ENCODE results near the gene UBR2.
A peak's percentile ranks its signal among the peaks of the same experiment; 100 is the strongest.

Gene UBR2

DNA sequence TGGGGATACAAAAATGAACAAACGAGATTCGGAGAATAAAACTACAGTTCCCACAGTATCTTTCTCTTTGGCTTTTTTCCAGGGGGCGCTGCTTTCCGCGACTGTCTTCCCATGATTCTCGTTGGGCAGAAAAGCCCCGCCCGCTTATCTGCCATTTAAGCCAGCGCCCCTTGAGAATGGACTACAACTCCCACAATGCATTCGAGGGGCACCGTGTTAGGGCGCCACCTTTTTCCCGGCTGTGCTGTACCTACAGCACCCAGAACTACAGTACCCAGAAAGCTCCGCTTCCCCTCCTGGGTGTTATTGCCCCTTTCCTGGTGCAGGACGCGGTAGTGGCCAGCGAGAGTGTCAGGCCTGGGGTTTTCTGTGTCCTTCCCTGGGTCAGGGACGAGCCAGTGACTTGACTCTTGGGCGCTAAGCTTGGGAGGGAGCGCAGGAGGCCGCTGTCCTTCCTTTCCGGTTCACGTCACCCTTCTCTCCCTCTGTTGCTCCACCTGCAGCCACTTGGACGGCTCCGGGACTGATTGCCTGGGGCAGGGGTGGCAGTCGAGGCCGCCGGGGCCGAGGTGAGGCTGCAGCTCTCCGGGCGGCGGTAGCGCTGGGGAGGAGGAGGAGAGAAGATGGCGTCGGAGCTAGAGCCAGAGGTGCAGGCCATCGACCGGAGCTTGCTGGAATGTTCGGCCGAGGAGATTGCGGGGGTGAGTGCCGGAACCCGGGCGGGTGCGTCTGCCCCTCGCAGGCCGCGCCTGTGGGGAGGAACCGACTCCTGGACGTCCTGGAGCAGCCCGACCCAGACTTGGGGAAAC is at the start of gene UBR2:
Gene UBR2 (plus strand): TSS at position 333 of the 809 bp plus-strand sequence. CDS start 291 bp downstream, at position 624.
- DNase-seq, result peak; percentile 96

- DNase-seq, result no peak
Measured at GRCh38 chr6:42514745-42515144, 49.1 kb upstream of the UBR2 start.

GRCh38 chr6:42519779-42520178 is 44.0 kb upstream of the UBR2 start:
- no peak for DNase-seq

GRCh38 chr6:42520786-42521607 is 42.8 kb upstream of the UBR2 start:
- no peak for DNase-seq

- no peak for DNase-seq
Measured at GRCh38 chr6:42522036-42522435, 41.8 kb upstream of the UBR2 start.

- DNase-seq, result no peak
Measured at GRCh38 chr6:42522942-42523814, 40.7 kb upstream of the UBR2 start.

GRCh38 chr6:42525206-42525605 is 38.6 kb upstream of the UBR2 start:
- DNase-seq, result no peak

- no peak for DNase-seq
Measured at GRCh38 chr6:42526616-42527015, 37.2 kb upstream of the UBR2 start.

DNA sequence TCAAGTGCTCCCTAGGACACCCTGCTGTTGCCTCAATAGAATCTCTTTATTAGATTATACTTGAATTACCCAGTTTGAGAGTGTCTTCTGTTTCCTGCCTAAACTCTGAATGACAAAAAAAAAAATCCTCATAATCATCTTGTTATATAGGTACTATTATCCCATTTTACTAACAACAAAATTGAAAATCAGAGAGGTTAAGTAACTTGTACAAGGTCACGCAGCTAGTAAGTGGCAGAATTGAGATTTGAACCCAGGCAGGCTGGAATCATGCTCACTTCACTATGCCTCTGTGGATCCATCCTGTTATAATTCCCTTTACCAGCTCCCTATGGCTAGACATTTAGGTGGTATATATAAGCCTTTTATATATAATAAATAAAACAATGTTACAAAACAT is 36.6 kb upstream of the UBR2 start:
- no peak for DNase-seq

- no peak for DNase-seq
Measured at GRCh38 chr6:42530296-42530695, 33.5 kb upstream of the UBR2 start.

GRCh38 chr6:42530751-42531150 is 33.1 kb upstream of the UBR2 start:
- DNase-seq, result no peak

DNA sequence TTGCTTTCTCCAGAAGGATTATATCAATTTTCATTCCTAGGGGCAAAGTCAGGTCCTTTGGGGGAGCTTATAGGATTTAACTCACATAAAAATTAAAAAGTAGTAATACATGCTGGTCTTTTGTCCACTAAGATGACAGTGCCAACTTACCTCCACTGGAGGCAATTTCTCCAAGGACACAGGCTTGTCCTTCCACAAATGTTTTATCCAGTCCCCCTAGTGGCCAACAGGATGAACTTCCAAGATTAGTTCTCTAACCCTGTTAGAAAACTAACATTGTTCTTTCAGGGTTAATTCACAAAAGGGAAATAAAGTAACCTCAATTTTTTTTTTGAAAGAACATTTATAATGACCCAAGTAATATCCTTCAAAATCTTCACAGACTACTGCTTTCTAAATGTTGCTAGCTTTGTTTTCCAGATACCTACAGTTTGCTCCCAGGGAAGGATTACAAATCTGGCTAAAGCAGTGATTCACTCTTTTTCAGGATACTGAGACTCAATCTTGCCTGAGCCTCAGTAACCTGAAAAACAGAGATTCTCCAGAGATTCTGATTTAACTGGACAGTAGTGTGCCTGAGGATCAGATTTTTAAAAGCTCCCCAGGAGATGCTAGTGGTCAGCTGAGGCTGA is 31.7 kb upstream of the UBR2 start:
- peak; percentile 16 for DNase-seq

- DNase-seq, result no peak
Measured at GRCh38 chr6:42533794-42534193, 30.0 kb upstream of the UBR2 start.

GRCh38 chr6:42537536-42537935 is 26.3 kb upstream of the UBR2 start:
- no peak for DNase-seq

DNA sequence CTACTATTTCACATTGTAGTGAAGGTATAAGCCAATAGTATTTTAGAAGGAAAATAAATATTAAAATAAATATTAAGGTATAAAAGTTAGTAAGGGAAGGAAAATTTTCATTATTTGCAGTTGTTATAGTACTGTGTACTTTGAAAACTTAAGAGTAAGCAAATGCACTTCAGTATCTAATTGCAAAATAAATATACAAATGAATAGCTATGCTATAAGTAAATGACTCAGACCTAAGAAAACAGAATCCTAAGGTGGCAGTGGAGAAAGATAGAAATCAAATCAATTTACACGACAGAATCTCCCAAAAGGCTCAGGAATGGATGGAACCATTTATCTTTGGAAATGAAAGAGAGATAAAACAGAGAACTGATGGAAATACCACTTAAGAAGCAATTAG is 24.7 kb upstream of the UBR2 start:
- no peak for DNase-seq

GRCh38 chr6:42545226-42545773 is 18.5 kb upstream of the UBR2 start:
- DNase-seq, result peak; percentile 20

- DNase-seq, result peak; percentile 81
Measured at GRCh38 chr6:42547407-42548329, 16.2 kb upstream of the UBR2 start.

DNA sequence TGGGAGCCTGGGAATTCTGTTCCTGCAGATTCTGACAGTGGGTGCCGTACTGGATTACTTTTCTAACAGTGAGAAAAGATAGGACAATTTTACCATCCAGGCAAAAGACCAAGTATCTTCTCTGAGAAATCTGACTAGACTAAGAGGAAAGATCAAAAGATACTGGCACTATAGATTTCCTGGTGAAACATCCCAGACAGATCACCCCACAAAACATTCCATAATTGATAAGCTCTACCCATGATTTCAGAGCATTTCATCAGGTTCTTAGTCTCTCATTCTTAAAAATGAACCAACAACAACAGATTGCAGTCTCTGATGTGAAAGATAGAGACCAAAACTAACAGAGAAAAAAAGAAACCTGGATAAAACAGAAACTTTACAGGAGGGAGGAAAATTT is 13.6 kb upstream of the UBR2 start:
- DNase-seq, result no peak

DNA sequence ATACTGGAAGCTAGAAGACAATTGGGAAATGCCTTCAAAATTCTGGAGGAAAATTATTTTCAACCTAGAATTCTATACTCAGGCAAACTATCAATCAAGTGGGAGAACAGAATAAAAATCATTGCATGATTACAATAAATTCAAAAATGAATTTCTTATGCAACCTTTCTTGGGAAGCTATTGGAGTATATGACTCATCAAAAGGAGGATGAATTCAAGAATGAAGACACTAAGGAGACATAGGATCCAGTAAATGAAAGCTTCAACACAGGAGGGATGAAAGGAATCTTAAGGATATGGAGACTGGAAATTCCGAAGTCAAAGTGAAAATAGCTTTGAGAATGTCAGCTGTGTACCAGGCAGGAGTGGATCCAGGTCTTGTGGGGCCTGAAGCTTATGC is 12.6 kb upstream of the UBR2 start:
- DNase-seq, result no peak

DNA sequence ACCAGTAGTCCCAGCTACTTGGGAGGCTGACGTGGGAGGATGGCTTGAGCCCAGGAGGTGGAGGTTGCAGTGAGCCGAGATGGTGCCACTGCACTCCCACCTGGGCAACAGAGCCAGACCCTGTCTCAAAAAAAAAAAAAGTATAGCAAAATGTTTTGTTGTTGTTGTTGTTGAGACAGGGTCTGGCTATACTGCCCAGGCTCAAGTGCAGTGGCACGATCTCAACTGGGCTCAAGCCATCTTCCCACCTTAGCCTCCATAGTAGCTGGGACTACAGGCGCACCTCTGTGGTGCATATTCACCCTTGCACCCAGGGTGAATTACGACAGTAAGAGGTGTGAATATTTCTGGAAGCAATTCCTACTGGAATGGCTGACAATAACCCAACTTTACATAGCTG is 11.4 kb upstream of the UBR2 start:
- DNase-seq, result no peak
